Body of pancreas (tissue), 4 donors: Measurements from ENCODE around the gene NEU3. TPM values are rescaled to one million over a fixed set of nuclear protein-coding genes. Genes with fewer than 3 reads are reported as not detected.

Experiments
- ATAC-seq: fragments of 150-250 bp; one replicate; pipeline ENCODE4 v1.9.1; 2016
- DNase-seq, 4 donors: peaks; one replicate each; pipeline ENCODE4 v3.0.0-alpha.2; 2019
- H3K27ac ChIP-seq, 4 donors: fragments of 200-600 bp; sonication (generic); 1 replicate in 3 of 4; 2 replicates in 1 of 4; pipeline versions ENCODE4 v1.5.1 to v1.6.1; 2016 to 2019; ENCODE audit warnings: mild to moderate bottlenecking in 1 of 4, mixed read lengths in 1 of 4, moderate library complexity in 1 of 4
- H3K27me3 ChIP-seq, 2 donors: fragments of 200-600 bp; sonication (generic); one replicate each; pipeline ENCODE4 v1.6.0; 2016; ENCODE audit warnings: mild to moderate bottlenecking in 1 of 2
- H3K36me3 ChIP-seq, 2 donors: fragments of 200-600 bp; sonication (generic); replicated peaks in 1 of 2; 2 replicates each; pipeline ENCODE4 v1.5.1; 2016; ENCODE audit warnings: low read depth in 2 of 2; ENCODE audit not compliant: insufficient read depth in 1 of 2
- H3K4me1 ChIP-seq: fragments of 200-600 bp; sonication (generic); one replicate; pipeline ENCODE4 v1.6.0; 2016
- H3K4me3 ChIP-seq, 2 donors: fragments of 200-600 bp; sonication (generic); 1 replicate in 1 of 2; 2 replicates in 1 of 2; pipeline ENCODE4 v1.5.1; 2016 to 2019
- H3K9me3 ChIP-seq, 3 donors: fragments of 200-600 bp; sonication (generic); 1 replicate in 2 of 3; 2 replicates in 1 of 3; pipeline ENCODE4 v1.5.1; 2016
- POLR2A ChIP-seq, 3 donors: fragments of 450-650 bp; IDR thresholded peaks; one replicate each; pipeline ENCODE4 v1.6.1; 2016; ENCODE audit warnings: antibody characterized with exemption in 3 of 3, mild to moderate bottlenecking in 2 of 3
- WGBS, 2 donors: methylation state at CpG; one replicate each; pipeline ENCODE4 v1.1.5; 2017; 5-methylcytosine and 5-hydroxymethylcytosine counted together
- intact Hi-C: fragments of 100-400 bp; cut with DNase I; formaldehyde crosslinking; loops from one replicate; pipeline ENCODE4 v1.15.1; 2023
- small RNA-seq: library from RNA; depleted of rRNA; stranded (forward); fragments of <200 nt; gene quantifications from one replicate; pipeline ENCODE3, GENCODE V24; 2016
- total RNA-seq, 2 donors: library from RNA; depleted of rRNA; stranded (reverse); fragments of >200 nt; gene quantifications; one replicate each; pipeline ENCODE4 v1.1.0, GENCODE V29; 2016
- TF ChIP-seq, protein P1 (sequence below), 7 experiments: fragments of 450-650 bp in 4 of 7; fragments of 200-600 bp in 3 of 7; sonication (generic) in 3 of 7; IDR thresholded peaks; one replicate each; pipeline ENCODE4 v1.5.1; 2016 to 2019; ENCODE audit warnings: antibody characterized with exemption in 7 of 7

NEU3 gene
- total RNA-seq, 2 donors from 2014 or later, result 1.6 to 8.6 TPM

DNA sequence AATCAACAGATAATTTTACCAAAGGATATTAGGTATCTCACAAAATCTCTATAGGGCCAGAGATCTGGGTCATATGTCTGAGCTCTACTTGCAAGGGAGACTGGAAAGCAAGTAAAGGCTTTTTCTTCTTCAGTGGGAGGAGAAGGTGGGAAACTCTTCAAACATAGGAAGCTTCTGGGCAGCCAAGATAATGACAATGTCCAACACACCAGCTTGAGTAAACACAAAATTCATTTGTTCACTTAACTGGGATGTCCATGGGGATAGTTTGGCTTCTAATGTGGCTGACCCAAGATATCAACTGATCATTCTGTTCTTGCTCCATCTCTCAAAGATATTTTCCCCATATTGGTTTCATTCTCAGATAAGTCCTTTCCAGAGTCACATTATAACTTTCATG is 70.6 kb downstream of the NEU3 start:
- TF ChIP-seq, protein P1, sequence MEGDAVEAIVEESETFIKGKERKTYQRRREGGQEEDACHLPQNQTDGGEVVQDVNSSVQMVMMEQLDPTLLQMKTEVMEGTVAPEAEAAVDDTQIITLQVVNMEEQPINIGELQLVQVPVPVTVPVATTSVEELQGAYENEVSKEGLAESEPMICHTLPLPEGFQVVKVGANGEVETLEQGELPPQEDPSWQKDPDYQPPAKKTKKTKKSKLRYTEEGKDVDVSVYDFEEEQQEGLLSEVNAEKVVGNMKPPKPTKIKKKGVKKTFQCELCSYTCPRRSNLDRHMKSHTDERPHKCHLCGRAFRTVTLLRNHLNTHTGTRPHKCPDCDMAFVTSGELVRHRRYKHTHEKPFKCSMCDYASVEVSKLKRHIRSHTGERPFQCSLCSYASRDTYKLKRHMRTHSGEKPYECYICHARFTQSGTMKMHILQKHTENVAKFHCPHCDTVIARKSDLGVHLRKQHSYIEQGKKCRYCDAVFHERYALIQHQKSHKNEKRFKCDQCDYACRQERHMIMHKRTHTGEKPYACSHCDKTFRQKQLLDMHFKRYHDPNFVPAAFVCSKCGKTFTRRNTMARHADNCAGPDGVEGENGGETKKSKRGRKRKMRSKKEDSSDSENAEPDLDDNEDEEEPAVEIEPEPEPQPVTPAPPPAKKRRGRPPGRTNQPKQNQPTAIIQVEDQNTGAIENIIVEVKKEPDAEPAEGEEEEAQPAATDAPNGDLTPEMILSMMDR (IDR thresholded peaks at IDR 0.05), result no peak
- TF ChIP-seq POLR2A (IDR thresholded peaks at IDR 0.05), result no peak
- no peaks in the 10 kb centered on the region for H3K27me3 ChIP-seq
- ATAC-seq (no peak), DNase-seq (no peak)
- H3K36me3 ChIP-seq, result no peaks in the 10 kb centered on the region
- intact Hi-C loops, result no loop called here
- no peak overlapping the region for H3K27ac ChIP-seq
- H3K4me1 ChIP-seq, result no peaks in the 10 kb centered on the region
- no peaks in the 10 kb centered on the region for H3K9me3 ChIP-seq
- H3K4me3 ChIP-seq, result no peak overlapping the region

DNA sequence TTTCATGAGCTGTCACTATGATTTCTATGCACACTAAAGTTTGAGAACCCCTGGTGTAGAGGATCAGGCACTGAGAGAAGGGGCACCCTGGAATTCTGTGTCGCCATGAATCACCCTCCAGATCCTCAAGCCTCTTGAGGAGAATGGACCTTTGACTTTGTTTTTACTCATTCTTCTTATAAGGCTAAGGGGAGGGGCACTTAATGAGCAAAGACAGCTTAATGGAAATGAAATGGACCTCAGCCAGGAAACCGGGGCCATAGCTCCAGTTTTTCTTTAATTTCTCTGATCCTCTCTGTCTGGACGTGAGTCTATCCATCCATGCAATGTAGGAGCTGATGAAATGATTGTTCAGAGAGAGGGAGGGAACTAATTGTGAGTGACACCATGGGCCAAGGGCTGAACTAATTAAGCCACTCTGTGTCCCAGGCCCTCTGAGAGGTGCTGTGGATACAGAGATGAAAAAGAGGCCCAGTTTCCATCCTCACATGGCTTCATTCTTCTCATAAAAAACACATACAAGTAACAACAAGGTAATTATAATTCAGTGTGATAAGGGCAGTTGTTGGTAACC is 75.1 kb downstream of the NEU3 start:
- Histone ChIP-seq H3K27ac (no peak overlapping the region), H3K4me1 (no peaks in the 10 kb centered on the region), H3K9me3 (no peaks in the 10 kb centered on the region), H3K4me3 (no peak overlapping the region), H3K27me3 (no peaks in the 10 kb centered on the region), H3K36me3 (no peaks in the 10 kb centered on the region)
- DNase-seq (no peak), ATAC-seq (no peak)
- TF ChIP-seq, protein P1 (IDR thresholded peaks at IDR 0.05), result no peak
- TF ChIP-seq POLR2A (IDR thresholded peaks at IDR 0.05), result no peak
- 66 to 71% methylated on average over 3 of the region's 3 CpGs for WGBS, 2 donors
- intact Hi-C loops, result no loop called here

DNA sequence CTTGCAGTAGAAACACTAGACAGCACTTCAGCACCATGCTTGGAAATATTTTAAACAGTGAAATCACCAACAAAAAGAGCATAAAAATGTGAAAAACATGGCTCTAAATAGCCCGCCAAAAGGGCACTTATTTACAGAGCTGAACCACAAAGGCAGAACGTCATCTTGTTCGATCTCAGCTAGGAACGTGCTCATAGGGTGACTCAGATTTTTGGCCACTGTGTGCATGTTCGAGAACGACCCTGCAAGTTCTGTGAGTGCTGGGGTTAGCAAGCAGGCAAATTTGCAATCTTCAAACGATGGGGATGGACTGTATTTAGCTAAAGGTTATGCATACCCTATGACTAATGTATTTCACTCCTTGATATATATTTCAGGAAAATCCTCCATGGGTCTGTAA is 77.3 kb downstream of the NEU3 start:
- Histone ChIP-seq H3K4me3 (no peak overlapping the region), H3K27ac (no peak overlapping the region), H3K36me3 (no peaks in the 10 kb centered on the region), H3K4me1 (no peaks in the 10 kb centered on the region), H3K9me3 (no peaks in the 10 kb centered on the region), H3K27me3 (no peaks in the 10 kb centered on the region)
- no peak for DNase-seq
- TF ChIP-seq POLR2A (IDR thresholded peaks at IDR 0.05), result no peak
- TF ChIP-seq, protein P1 (IDR thresholded peaks at IDR 0.05), result no peak
- 68% methylated on average over 7 of the region's 7 CpGs for WGBS, 2 donors
- intact Hi-C loops, result no loop called here
- ATAC-seq, result no peak

Small RNA genes within 50 kb of the gene (small RNA-seq; reads per million reads assigned to genes)
- not detected for gene RNU6-216P

Other genes with a start within 250 kb of the NEU3 start
- gene RNF169, start 240.1 kb upstream of the NEU3 start, total RNA-seq, result 10 to 100 TPM; 10.2 to 15.0 TPM
- gene XRRA1, start 39.8 kb upstream of the NEU3 start, total RNA-seq, result 10 to 100 TPM; 15.6 to 35.3 TPM
- 10 to 100 TPM; 15.5 to 30.4 TPM for gene SPCS2, start 39.7 kb upstream of the NEU3 start, total RNA-seq
- under 1 TPM in 1 of 2 donors, not detected in 1; under 0.01 TPM for gene OR2AT4, start 107.9 kb downstream of the NEU3 start, total RNA-seq
- 100 to 1,000 TPM in 1 of 2 donors, 10 to 100 TPM in 1; 33.7 to 101 TPM for gene SLCO2B1, start 162.2 kb downstream of the NEU3 start, total RNA-seq